SK-MEL-5 (cell line): Measurements from ENCODE around the gene PCYT1A. TPM values are rescaled to one million over a fixed set of nuclear protein-coding genes. Genes with fewer than 3 reads are reported as not detected.
"Not testable (repeated sequence)": the region's sequence is repeated elsewhere in the genome, so short reads cannot be mapped to it uniquely, and the experiment has no call there.

Experiments
- DNase-seq: peaks from one replicate; pipeline ENCODE4 v3.0.0-alpha.2; 2016; ENCODE audit warnings: low read depth, low spot score
- in situ Hi-C: cut with HindIII; loops from 2 replicates; pipeline ENCODE4 v1.10.0; 2016; ENCODE audit warnings: low sequenced_read_pairs, high pct_unique_total_duplicates, low pct_unique_long_range_greater_than_20kb
- small RNA-seq, 2 experiments: library from RNA; depleted of rRNA; stranded (forward); fragments of <200 nt; gene quantifications; one replicate each; pipeline ENCODE3, GENCODE V24; 2014
- total RNA-seq: library from RNA; depleted of rRNA; stranded (reverse); fragments of >200 nt; shearing (Covaris generic); gene quantifications from 2 replicates; pipeline ENCODE4 v1.2.3, GENCODE V29; 2014; rRNA removed

The PCYT1A gene
- total RNA-seq, 1 experiment from 2014 or later: 34.2 TPM

GRCh38 chr3:196186651-196187573 is 100.6 kb downstream of the PCYT1A start:
- no peak for DNase-seq
- in situ Hi-C loops: no loop called here

GRCh38 chr3:196184881-196185280 is 102.6 kb downstream of the PCYT1A start:
- in situ Hi-C loops: no loop called here
- DNase-seq: no peak

GRCh38 chr3:196184169-196184432 is 103.4 kb downstream of the PCYT1A start:
- in situ Hi-C loops: not testable (repeated sequence)

GRCh38 chr3:196181127-196181546 is 106.4 kb downstream of the PCYT1A start:
- in situ Hi-C loops: no loop called here
- no peak for DNase-seq

More at GRCh38 chr3:196184169-196184432, 103.4 kb downstream of the PCYT1A start:
- DNase-seq: not testable (repeated sequence)

- DNase-seq: no peak
- in situ Hi-C loops: no loop called here
These were observed 107.2 kb downstream of the PCYT1A start for GRCh38 chr3:196180346-196180745.

Small RNA genes within 50 kb of the gene (small RNA-seq; reads per million reads assigned to genes)
- gene AC069257.2 (0 reads per million in 2 experiments), gene RF00019 (0 reads per million in 2 experiments)

Other genes starting within 250 kb of the PCYT1A start
- gene TFRC, start 205.6 kb downstream of the PCYT1A start, total RNA-seq: 320 and 331 TPM in 2 replicates
- 1.1 TPM in 1 of 2 replicates, not detected in the other for gene ZDHHC19, start 76.3 kb downstream of the PCYT1A start, total RNA-seq
- gene SLC51A, start 71.2 kb downstream of the PCYT1A start, total RNA-seq: not detected in 2 replicates
- gene DYNLT2B, start 30.5 kb upstream of the PCYT1A start, total RNA-seq: 1.0 and 2.5 TPM in 2 replicates
- 0.80 and 4.0 TPM in 2 replicates for gene TM4SF19, start 50.7 kb upstream of the PCYT1A start, total RNA-seq
- gene UBXN7, start 144.7 kb upstream of the PCYT1A start, total RNA-seq: 10.0 and 13.3 TPM in 2 replicates
- 7.1 and 7.7 TPM in 2 replicates for gene RNF168, start 216.0 kb upstream of the PCYT1A start, total RNA-seq
- gene SMCO1, start 227.6 kb upstream of the PCYT1A start, total RNA-seq: not detected in 2 replicates